IPS DF 4.7 (cell line): ENCODE data around the gene FAT1.

Experiments
- DNase-seq: peaks from one replicate; pipeline ENCODE4 v3.0.0-alpha.2; 2013; ENCODE audit warnings: low spot score; ENCODE audit errors: extremely low read depth

FAT1 gene

DNA sequence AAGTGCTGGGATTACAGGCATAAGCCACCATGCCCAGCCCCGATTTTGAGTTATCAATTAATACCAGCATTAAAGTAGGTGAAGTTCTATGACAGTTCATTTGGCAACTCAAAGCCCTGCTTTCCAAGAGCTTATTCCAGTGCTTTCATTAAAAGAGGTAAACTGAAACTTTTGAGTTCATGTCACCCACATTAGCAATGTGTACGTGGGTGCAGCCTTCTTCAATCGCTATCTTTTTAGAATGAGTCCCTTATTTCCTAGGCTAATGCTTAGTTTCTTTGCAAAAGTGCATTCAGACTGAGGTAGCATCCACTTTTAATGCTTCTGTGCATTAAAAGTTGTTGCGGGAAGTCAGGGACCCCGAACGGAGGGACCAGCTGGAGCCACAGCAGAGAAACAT, 142.2 kb downstream of the FAT1 start:
- no peak for DNase-seq

DNA sequence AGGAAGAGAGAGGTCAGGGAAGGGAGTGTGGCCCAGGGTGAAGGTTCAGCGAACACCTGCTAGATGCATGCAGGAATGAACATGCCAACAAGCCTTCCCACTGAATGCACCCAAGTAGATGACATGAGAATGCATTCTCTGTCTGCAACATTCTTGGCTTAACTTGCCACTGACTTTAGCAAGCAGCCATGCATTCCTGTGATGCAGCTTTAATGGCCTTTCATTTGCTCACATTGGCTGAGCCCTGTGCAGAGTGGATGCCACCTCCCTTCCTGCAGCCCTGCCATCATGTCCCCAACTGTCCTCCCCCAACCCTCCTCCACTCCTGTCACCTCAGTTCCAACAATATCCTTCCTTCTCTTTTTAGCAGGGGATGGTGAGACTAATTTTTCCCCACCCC, 143.0 kb downstream of the FAT1 start:
- no peak for DNase-seq

DNA sequence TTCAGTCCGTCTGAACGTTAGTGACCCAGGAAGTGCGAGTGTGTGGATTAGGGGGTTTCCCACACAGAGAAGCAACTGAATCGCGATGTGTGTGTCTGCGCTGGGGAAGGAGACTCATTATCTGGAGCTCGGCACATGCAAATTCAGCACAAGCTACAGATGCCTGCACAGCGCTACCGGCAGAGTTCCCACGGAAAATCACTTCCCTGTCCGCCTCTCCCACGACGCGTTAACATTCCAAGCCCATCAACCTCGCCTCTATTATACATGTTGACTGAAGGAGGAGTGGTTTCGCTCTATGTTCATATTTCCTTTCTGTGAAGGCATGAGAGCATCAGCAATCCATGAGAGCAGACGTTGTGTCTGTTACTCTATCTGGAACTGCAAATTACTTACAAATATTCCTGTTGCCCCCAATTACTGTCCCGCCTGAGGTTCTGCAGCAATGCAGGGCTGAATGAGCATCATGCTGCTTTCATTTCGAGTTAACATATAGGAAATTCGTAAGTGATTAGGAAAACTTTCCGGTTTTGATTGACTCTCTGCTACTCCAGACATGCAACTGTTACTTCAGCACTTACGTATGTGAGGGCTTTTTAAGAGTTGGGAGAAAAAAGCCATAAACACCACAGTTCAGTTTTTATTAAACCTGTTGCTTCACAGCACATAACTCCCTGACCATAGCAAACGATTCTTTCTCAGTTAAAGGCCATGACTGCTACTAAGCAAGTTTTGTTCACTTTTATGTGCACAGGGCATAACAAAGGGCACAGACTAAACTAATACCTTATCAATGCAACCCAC, 153.3 kb downstream of the FAT1 start:
- no peak for DNase-seq

DNA sequence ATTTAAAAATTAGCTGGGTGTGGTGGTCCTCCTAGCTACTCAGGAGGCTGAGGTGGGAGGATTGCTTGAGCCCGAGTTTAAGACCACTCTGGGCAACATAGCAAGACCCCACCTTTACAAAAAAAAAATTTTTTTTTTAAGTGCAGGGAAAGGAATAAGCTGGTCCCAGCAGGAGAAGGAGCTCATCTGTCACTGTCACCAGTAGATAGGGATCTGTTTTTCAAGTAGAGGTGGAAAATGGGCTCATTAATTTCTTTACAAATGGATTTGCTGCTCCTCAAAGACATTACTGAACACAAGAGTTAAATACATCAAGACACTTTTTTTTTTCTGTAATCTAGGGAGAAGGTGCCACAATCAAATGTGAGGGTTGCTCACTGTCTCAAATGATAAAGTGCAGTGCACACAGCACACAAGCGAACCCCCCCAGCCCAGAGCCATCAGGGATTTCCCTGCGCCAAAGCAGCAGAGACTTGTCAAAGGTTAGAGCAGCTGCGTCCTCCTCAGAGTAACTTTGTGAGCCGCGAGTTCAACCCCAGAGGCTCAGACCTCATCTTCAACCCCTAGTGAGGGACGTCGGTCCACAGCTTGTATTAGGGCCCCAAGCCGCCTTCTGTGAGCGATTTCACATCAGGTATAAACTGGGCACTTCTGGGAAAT, 154.0 kb downstream of the FAT1 start:
- no peak for DNase-seq

DNA sequence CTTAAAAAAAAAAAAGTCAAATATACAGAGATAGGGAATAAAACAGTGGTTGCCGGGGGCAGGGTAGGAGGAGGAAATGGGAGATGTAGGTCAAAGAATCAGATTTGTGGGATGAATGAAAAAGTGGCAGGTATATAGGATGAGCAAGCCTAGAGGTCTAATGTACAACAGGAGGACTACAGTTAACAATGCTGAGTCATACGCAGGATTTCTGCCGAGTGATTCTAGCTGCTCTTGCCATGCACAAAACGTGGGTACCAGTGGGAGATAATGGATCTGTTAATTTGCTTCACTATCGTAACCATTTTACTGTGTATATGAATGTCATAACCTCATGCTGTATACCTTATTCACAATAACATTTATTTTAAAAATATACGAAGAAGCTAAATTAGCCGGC, 157.6 kb downstream of the FAT1 start:
- DNase-seq, result no peak

DNA sequence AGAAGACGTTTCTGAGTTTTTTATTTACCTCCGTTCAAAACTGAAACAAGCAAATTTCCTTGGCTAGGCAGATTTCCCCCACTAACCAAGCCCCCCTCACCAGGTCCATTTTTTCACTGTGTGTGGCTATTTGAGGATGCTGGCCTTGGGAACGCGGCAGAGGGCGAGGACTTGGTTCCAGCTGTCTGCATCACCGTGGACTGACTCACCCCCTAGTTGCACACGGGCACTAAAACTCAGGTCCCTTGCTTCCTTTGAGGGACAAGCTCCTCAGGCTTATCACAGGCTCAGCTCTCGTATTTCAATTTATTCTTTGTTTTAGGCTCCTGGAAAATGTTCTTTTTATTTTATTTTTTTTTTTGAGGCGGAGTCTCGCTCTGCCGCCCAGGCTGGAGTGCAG, 159.9 kb downstream of the FAT1 start:
- no peak for DNase-seq

DNA sequence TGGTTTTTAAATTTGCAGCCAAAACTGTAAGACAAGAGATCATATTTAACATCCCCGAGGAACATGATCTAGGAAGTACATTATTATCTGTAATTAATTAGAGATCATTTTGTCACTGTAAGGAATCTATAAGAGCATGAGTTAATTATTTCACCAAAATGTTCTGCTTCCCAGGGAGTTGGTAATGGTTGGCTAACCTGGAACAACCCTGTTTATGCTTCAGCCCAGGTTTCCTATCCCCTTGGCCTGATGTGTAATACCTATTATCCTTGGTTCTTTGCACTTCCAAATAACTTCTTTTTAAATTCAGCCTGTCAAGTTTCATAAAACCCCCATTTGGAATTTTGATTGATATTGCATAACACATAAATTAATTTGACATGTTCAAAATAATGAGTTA, 161.9 kb downstream of the FAT1 start:
- no peak for DNase-seq

DNA sequence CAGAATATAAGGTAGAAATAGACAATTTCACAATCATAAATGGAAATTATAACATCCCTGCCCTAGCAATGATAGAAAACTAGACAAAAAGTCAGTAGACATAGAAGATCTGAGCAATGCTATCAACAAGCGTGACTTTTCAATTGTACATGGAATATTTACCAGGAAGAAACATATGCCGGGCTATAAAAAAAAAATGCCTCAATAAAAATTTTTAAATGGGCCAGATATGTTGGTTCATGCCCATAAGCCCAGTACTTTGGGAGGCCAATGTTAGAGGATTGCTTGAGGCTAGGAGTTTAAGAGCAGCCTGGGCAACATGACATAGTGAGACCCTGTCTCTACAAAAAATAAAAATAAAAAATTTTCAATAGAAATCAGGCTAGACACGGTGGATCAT, 163.0 kb downstream of the FAT1 start:
- DNase-seq, result no peak

DNA sequence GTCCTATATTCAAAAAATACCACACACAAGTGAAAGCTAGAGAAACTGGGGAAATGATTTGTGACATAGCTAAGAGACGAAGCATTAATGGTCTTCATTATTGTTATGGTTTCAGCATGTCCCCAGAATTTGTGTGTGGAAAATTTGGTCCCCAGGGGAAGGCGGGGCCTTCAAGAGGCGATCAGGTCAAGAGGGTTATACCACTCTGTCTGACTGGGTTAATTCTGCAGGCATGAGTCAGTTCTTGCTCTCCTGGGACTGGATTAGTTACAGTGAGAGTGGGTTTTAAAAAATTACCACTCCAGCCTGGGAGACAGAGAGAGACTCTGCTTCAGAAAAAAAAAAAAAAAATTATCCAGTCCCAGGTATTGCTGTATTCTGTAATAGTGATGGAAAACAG, 166.2 kb downstream of the FAT1 start:
- no peak for DNase-seq

DNA sequence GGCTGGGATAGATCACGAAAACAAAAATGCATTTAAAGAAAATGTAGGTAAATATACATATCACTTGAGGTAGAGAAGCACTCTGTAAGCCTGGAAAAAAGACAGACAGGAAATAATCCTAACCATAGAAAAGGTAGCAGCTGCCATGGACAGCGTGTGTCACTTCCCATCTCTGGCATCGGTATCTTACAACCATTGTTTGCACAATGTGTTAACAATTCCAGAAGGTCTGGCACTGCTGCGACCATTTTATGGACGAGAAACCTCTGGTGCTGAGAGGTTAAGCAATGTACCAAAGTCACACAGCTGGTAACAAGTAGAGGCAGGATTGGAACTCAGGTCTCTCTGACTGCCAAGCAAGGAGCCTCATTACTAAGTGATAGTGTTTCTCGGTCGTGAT, 166.6 kb downstream of the FAT1 start:
- DNase-seq, result no peak

DNA sequence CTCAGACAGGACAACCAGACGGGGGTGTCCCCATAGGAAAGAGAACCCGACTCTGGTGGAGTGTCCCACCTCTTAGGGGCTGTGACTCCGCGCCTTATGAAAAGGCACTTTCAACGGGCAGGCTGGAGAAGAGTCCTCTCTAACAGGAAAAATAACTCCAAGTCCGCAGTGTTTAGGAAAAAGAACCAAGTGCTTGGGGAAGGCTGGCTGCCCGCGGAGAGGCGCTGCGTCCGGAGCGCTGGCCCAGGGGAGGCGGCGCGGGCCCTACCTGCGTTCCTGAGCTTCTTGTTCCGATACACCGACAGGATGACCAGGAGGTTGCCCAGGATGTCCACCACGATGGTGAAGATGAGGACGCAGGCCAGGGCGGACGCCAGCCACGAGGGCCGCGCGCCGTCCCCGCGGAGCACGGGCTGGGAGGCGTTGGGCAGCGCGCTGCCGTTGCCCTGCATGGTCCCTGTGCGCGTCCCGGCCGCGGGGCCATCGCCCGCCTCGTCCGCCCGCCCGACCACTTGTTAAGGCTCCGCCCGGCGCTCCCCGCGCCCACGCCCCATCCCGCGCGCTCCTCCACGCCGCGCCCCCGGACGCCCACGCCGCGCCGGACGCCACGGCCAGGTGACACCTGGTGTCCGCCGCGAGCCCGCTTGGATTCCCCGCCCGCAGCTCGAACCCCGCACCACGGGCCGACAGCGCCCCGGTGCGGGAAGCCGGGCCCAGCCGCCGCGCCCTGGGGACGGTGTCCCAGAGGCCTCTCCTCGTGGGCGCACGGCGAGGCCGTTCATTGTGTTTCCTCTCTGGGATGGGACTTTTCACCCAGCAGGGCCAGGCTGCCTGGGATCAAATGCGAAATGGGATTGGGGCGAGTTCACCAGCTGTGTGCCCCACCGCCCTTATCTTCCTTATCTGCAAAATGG, 168.5 kb downstream of the FAT1 start, which contains the start of gene MTNR1A:
Gene MTNR1A (minus strand): TSS at position 654 of the 914 bp plus-strand sequence. CDS start 202 bp downstream, at position 452.
- no peak for DNase-seq

DNA sequence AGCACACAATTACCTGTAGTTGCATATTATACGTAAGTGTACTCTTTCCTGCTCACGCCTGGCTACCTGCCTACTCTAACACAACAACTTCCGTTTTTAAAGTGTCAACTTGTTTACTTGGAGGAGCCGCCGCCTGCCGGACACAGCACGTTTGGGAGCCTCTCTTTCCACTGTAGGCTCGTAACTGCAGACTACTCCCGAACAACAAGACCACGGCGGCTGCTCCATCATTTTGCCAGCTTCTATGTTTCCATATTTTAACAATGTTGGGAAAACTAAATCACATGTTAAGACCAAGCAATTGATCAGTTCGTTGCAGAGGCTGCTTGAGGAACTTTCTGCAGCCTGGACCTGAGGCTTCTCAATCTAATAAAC, 169.1 kb downstream of the FAT1 start:
- DNase-seq, result no peak

DNA sequence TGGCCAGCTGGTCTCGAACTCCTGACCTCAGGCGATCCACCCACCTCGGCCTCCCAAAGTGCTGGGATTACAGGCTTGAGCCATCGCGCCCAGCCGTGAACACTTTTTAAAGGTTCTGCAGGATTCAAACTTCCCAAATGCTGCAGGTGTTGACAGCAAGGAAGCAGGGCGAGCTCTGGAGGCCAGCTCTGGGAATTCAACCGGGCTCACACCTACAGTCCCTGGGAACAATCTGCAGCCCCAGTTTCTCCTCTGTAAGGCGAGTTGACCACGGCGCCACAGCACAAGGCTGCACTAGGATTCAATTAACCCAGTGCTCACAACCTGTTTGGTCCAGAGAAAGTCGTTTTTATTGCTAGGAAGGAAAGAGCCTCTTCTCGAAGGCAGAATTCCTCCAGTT, 169.9 kb downstream of the FAT1 start:
- DNase-seq, result no peak

DNA sequence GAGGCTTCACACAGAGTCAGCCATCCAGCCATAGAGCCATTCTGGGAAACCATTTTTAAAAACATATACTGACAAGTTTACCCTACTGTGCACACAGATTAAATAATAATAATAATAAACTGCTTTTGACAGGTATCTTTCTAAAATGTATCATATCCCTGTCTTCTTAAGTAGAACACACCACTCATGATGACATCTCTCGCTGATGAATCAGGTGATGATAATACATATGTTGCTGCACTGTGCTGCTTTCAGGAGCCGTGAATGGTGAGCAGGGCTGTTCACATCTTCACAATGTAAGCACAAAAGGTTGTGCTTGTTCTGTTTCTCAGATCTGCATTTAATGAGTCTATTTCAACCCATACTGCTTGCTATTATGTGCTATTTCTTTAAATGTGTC, 171.8 kb downstream of the FAT1 start:
- DNase-seq, result no peak

DNA sequence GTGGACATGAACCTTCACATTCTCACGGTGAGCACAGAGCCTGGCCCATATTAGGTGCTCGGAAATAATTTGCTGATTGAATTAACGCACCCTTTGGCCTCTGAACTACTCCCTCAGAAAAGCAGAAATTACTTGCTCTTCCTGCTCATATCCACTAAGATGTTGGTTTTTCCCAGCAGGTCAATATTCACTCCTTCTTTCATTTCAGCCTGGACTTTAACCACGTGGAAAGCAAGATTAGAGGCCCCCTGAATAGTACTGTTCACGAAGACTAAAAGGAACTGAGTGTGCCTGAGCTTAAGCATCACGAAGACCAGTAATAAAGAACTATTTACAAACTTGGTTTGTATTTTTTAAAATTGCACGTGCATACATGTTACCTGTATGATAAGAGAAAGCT, 178.2 kb downstream of the FAT1 start:
- DNase-seq, result no peak

DNA sequence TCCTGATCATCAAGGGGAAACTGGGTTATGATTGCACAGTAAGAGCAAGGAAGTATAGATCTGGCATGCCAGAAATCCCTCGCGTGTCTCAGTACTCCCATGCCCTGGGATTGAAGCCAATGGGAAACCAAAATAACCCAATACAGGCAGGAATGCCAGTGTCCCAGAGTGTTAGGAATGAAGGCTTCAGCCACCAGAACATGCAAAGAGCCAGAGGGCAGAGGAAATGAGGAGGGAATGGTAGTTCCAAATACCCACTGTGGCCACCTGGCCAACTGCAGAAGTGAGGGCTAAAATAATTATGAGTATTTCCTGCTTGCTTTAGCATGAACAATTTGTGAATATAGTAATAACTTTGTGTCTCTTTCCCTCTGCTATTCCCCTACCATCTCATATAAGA, 180.4 kb downstream of the FAT1 start:
- no peak for DNase-seq

DNA sequence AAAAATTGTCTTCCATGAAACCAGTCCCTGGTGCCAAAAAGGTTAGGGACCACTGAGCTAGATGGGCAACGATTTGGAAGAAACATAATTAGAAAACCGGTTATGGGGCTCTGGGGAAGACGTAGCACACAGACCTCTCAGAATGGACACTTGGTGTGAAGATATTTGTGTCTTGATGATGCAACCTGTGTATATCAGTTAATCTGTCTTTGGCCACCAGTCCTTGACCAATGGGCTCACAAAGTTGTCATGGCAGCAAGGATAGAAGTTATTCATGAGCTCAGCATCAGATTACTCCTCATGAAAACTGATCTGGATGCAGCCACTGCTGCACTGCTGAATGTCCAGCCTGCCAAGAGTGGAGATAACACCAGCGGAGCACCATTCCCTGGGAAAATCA, 181.9 kb downstream of the FAT1 start:
- DNase-seq, result no peak

DNA sequence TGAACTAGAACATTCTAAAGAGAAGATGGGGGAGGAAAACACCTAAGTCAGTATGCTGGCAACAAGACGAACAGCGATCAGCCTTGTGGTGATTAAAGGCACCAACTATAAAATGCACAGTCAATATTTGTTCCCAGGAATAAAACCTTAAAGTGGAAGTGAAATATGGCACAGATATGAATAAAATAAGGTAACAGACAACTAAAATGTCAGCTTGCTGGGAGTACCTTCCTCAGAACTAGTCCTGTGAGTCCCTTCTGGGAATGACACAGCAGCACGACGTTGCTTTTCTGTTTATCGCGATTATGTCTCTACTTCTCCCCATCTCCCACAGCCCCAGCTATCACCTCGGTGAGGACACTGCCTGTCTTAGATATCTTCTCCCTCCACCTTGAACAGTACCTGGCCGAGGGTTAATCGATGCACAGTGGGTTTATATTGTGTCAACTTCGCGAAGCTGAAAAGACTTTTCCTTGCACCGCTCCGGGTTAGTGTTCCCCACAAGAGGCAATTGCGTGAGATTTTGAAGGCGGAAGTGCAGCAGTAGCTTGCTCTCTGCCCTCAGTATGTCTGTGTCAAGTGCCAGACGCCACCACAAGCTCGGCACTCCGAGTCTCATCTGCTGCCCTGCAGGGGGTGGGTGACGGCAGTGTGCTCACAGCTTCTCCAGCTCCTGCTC, 185.7 kb downstream of the FAT1 start:
- DNase-seq, result no peak
